ENCODE data around the gene DLG2. TPM values are rescaled to one million over a fixed set of nuclear protein-coding genes. Genes with fewer than 3 reads are reported as not detected.
"Not testable (repeated sequence)": the region's sequence is repeated elsewhere in the genome, so short reads cannot be mapped to it uniquely, and the experiment has no call there.

DLG2 gene
- total RNA-seq, 1 donor from 2014 or later = 7.2 TPM

GRCh38 chr11:85348945-85349344 is 278.2 kb downstream of the DLG2 start:
- no peaks in the 10 kb centered on the region for H3K4me1 ChIP-seq
- H3K27ac ChIP-seq = no peak overlapping the region
- H3K9me3 ChIP-seq = no peaks in the 10 kb centered on the region
- H3K27me3 ChIP-seq (ENCODE audit: low read depth) = no peaks in the 10 kb centered on the region
- intact Hi-C loops (cut with DNase I) = no loop called here
- no peaks in the 10 kb centered on the region for H3K36me3 ChIP-seq
- H3K4me3 ChIP-seq = no peak overlapping the region
- no peak for ATAC-seq
- DNase-seq = no peak
- no peak for TF ChIP-seq CTCF (IDR thresholded peaks at IDR 0.05)

- H3K4me1 ChIP-seq = no peaks in the 10 kb centered on the region
- H3K27me3 ChIP-seq (ENCODE audit: low read depth) = no peaks in the 10 kb centered on the region
- intact Hi-C loops (cut with DNase I) = no loop called here
- H3K9me3 ChIP-seq = no peaks in the 10 kb centered on the region
- ATAC-seq (no peak), DNase-seq (no peak)
- no peak overlapping the region for H3K4me3 ChIP-seq
- no peak overlapping the region for H3K27ac ChIP-seq
- no peak for TF ChIP-seq CTCF (IDR thresholded peaks at IDR 0.05)
- no peaks in the 10 kb centered on the region for H3K36me3 ChIP-seq
These were observed 279.9 kb downstream of the DLG2 start for GRCh38 chr11:85347291-85347690.

- Histone ChIP-seq H3K4me1 (no peaks in the 10 kb centered on the region), H3K36me3 (no peaks in the 10 kb centered on the region), H3K27me3 (ENCODE audit: low read depth) (no peaks in the 10 kb centered on the region), H3K4me3 (no peak overlapping the region), H3K27ac (no peak overlapping the region), H3K9me3 (peaks cover 7% of the 10 kb centered on the region)
- ATAC-seq = no peak
- no peak for DNase-seq
- TF ChIP-seq CTCF (IDR thresholded peaks at IDR 0.05) = no peak
- intact Hi-C loops (cut with DNase I) = no loop called here
These were observed 280.7 kb downstream of the DLG2 start for GRCh38 chr11:85346484-85346883.

GRCh38 chr11:85340846-85341245 is 286.3 kb downstream of the DLG2 start:
- intact Hi-C loops (cut with DNase I); DNase-seq; H3K27ac ChIP-seq; H3K36me3 ChIP-seq; H3K27me3 ChIP-seq (ENCODE audit: low read depth); ATAC-seq; H3K4me1 ChIP-seq; H3K4me3 ChIP-seq: not testable (repeated sequence)
- peaks cover 21% of the 10 kb centered on the region for H3K9me3 ChIP-seq

GRCh38 chr11:85318573-85318972 is 308.6 kb downstream of the DLG2 start:
- Histone ChIP-seq H3K27ac (no peak overlapping the region), H3K4me1 (no peaks in the 10 kb centered on the region), H3K9me3 (no peaks in the 10 kb centered on the region), H3K27me3 (ENCODE audit: low read depth) (no peaks in the 10 kb centered on the region), H3K36me3 (no peaks in the 10 kb centered on the region), H3K4me3 (no peak overlapping the region)
- intact Hi-C loops (cut with DNase I) = no loop called here
- no peak for ATAC-seq
- TF ChIP-seq CTCF (IDR thresholded peaks at IDR 0.05) = no peak
- no peak for DNase-seq

GRCh38 chr11:85316967-85317366 is 310.2 kb downstream of the DLG2 start:
- Histone ChIP-seq H3K4me1 (no peaks in the 10 kb centered on the region), H3K4me3 (no peak overlapping the region), H3K27ac (no peak overlapping the region), H3K27me3 (ENCODE audit: low read depth) (no peaks in the 10 kb centered on the region), H3K36me3 (no peaks in the 10 kb centered on the region), H3K9me3 (no peaks in the 10 kb centered on the region)
- intact Hi-C loops (cut with DNase I) = no loop called here
- DNase-seq = no peak
- no peak for TF ChIP-seq CTCF (IDR thresholded peaks at IDR 0.05)
- no peak for ATAC-seq
